WERI-Rb-1 (cell line): Measurements from ENCODE around the gene RECK.

Source experiments
- DNase-seq: peaks from one replicate; pipeline ENCODE4 v3.0.0-alpha.2; 2020
- H3K27ac ChIP-seq: fragments of 250-450 bp; sonication (Bioruptor Pico); 2 replicates; pipeline ENCODE4 v1.5.1; 2020; ENCODE audit warnings: mild to moderate bottlenecking, moderate library complexity
- H3K27me3 ChIP-seq: fragments of 250-450 bp; sonication (Bioruptor Pico); 2 replicates; pipeline ENCODE4 v1.5.1; 2021; ENCODE audit warnings: mild to moderate bottlenecking, low read depth, moderate library complexity; ENCODE audit not compliant: insufficient read depth, severe bottlenecking
- H3K36me3 ChIP-seq: fragments of 250-450 bp; sonication (Bioruptor Pico); 2 replicates; pipeline ENCODE4 v1.5.1; 2020; ENCODE audit warnings: mild to moderate bottlenecking, moderate library complexity
- H3K4me3 ChIP-seq: 2 replicates; pipeline ENCODE4 v1.5.1; 2011; ENCODE audit warnings: low read depth, mild to moderate bottlenecking, control low read depth, low read length
- H3K9me3 ChIP-seq: fragments of 250-450 bp; sonication (Bioruptor Pico); 2 replicates; pipeline ENCODE4 v1.5.1; 2021; ENCODE audit warnings: mild to moderate bottlenecking, moderate library complexity; ENCODE audit not compliant: severe bottlenecking
- CTCF ChIP-seq: IDR thresholded peaks from 2 replicates; pipeline ENCODE4 v1.5.1; 2011; ENCODE audit warnings: low read depth, mild to moderate bottlenecking, control low read depth, inconsistent platforms, low read length

Gene RECK

GRCh38 chr9:36121971-36122370 is 85.3 kb downstream of the RECK start:
- DNase-seq: no peak
- Histone ChIP-seq H3K36me3 (no peaks in the 10 kb centered on the region), H3K27ac (no peak overlapping the region), H3K9me3 (no peaks in the 10 kb centered on the region), H3K27me3 (no peaks in the 10 kb centered on the region), H3K4me3 (no peak overlapping the region)
- no peak for TF ChIP-seq CTCF

GRCh38 chr9:36123515-36123914 is 86.8 kb downstream of the RECK start:
- no peak for DNase-seq
- Histone ChIP-seq H3K36me3 (no peaks in the 10 kb centered on the region), H3K27me3 (no peaks in the 10 kb centered on the region), H3K9me3 (no peaks in the 10 kb centered on the region), H3K27ac (no peak overlapping the region), H3K4me3 (no peak overlapping the region)
- TF ChIP-seq CTCF: no peak

- TF ChIP-seq CTCF: no peak
- no peaks in the 10 kb centered on the region for H3K9me3 ChIP-seq
- DNase-seq: no peak
Measured at GRCh38 chr9:36125062-36125855, 88.5 kb downstream of the RECK start.

GRCh38 chr9:36126016-36126730 is 89.5 kb downstream of the RECK start:
- no peaks in the 10 kb centered on the region for H3K27me3 ChIP-seq
- DNase-seq: no peak

More at GRCh38 chr9:36125062-36125855, 88.5 kb downstream of the RECK start:
- no peaks in the 10 kb centered on the region for H3K27me3 ChIP-seq
- H3K36me3 ChIP-seq: no peaks in the 10 kb centered on the region
- H3K27ac ChIP-seq: no peak overlapping the region
- H3K4me3 ChIP-seq: no peak overlapping the region

GRCh38 chr9:36127652-36128244 is 91.0 kb downstream of the RECK start:
- TF ChIP-seq CTCF: no peak
- Histone ChIP-seq H3K27ac (no peak overlapping the region), H3K4me3 (no peak overlapping the region), H3K36me3 (no peaks in the 10 kb centered on the region), H3K9me3 (no peaks in the 10 kb centered on the region), H3K27me3 (no peaks in the 10 kb centered on the region)
- DNase-seq: no peak

More at GRCh38 chr9:36126016-36126730, 89.5 kb downstream of the RECK start:
- TF ChIP-seq CTCF: no peak
- Histone ChIP-seq H3K36me3 (no peaks in the 10 kb centered on the region), H3K4me3 (no peak overlapping the region), H3K27ac (no peak overlapping the region), H3K9me3 (no peaks in the 10 kb centered on the region)
